IPS-18a (cell line): ENCODE data around the gene SEPSECS.
A peak's percentile ranks its signal among the peaks of the same experiment; 100 is the strongest.

Source experiments
- H3K27ac ChIP-seq: one replicate; pipeline ENCODE4 v1.5.1; 2013; ENCODE audit warnings: low read length
- H3K27me3 ChIP-seq: one replicate; pipeline ENCODE4 v1.6.1; 2013; ENCODE audit warnings: mild to moderate bottlenecking, low read length; ENCODE audit not compliant: control insufficient read depth, insufficient read depth
- H3K36me3 ChIP-seq: one replicate; pipeline ENCODE4 v1.6.1; 2013; ENCODE audit warnings: low read depth, low read length; ENCODE audit not compliant: control insufficient read depth
- H3K4me1 ChIP-seq: one replicate; pipeline ENCODE4 v1.6.1; 2013; ENCODE audit warnings: low read depth, low read length; ENCODE audit not compliant: control insufficient read depth
- H3K4me3 ChIP-seq: one replicate; pipeline ENCODE4 v1.5.1; 2013; ENCODE audit warnings: low read length
- H3K9ac ChIP-seq: one replicate; pipeline ENCODE4 v1.6.1; 2013; ENCODE audit warnings: mild to moderate bottlenecking, low read length, moderate library complexity
- H3K9me3 ChIP-seq: one replicate; pipeline ENCODE4 v1.6.1; 2013; ENCODE audit warnings: low read depth, low read length; ENCODE audit not compliant: control insufficient read depth

Gene SEPSECS

GRCh38 chr4:25159837-25160713 is at the start of gene SEPSECS:
SEPSECS (minus strand) TSS chr4:25160449; CDS start chr4:25160369, 80 bp downstream.
- H3K4me1 ChIP-seq: peaks cover 8% of the 10 kb centered on the region
- H3K4me3 ChIP-seq: peak within 1 kb of the TSS; percentile 83
- H3K27me3 ChIP-seq: no peaks in the 10 kb centered on the region
- no peaks in the 10 kb centered on the region for H3K9me3 ChIP-seq
- H3K27ac ChIP-seq: no peak within 1 kb of the TSS
- H3K36me3 ChIP-seq: no peaks in the 10 kb centered on the region
- H3K9ac ChIP-seq: peak within 1 kb of the TSS; percentile 77

GRCh38 chr4:25209702-25210101 is 49.5 kb upstream of the SEPSECS start:
- Histone ChIP-seq H3K27me3 (no peaks in the 10 kb centered on the region), H3K4me1 (peaks cover 6% of the 10 kb centered on the region), H3K9ac (no peak overlapping the region), H3K9me3 (no peaks in the 10 kb centered on the region), H3K36me3 (no peaks in the 10 kb centered on the region), H3K27ac (no peak overlapping the region), H3K4me3 (no peak overlapping the region)

GRCh38 chr4:25207997-25208396 is 47.7 kb upstream of the SEPSECS start:
- no peaks in the 10 kb centered on the region for H3K27me3 ChIP-seq
- no peak overlapping the region for H3K27ac ChIP-seq
- no peak overlapping the region for H3K4me3 ChIP-seq
- H3K9ac ChIP-seq: no peak overlapping the region
- H3K9me3 ChIP-seq: no peaks in the 10 kb centered on the region
- H3K4me1 ChIP-seq: peaks cover 6% of the 10 kb centered on the region
- H3K36me3 ChIP-seq: no peaks in the 10 kb centered on the region

GRCh38 chr4:25198713-25199112 is 38.5 kb upstream of the SEPSECS start:
- Histone ChIP-seq H3K27ac (no peak overlapping the region), H3K9me3 (no peaks in the 10 kb centered on the region), H3K27me3 (no peaks in the 10 kb centered on the region), H3K9ac (no peak overlapping the region), H3K4me1 (no peaks in the 10 kb centered on the region), H3K36me3 (no peaks in the 10 kb centered on the region), H3K4me3 (no peak overlapping the region)

- Histone ChIP-seq H3K4me1 (no peaks in the 10 kb centered on the region), H3K4me3 (no peak overlapping the region), H3K27me3 (no peaks in the 10 kb centered on the region), H3K36me3 (no peaks in the 10 kb centered on the region), H3K27ac (no peak overlapping the region), H3K9me3 (no peaks in the 10 kb centered on the region), H3K9ac (no peak overlapping the region)
Observed at GRCh38 chr4:25190407-25190806, 30.2 kb upstream of the SEPSECS start.

GRCh38 chr4:25184056-25184455 is 23.8 kb upstream of the SEPSECS start:
- H3K27ac ChIP-seq: no peak overlapping the region
- no peak overlapping the region for H3K9ac ChIP-seq
- H3K9me3 ChIP-seq: no peaks in the 10 kb centered on the region
- no peaks in the 10 kb centered on the region for H3K4me1 ChIP-seq
- H3K27me3 ChIP-seq: no peaks in the 10 kb centered on the region
- no peak overlapping the region for H3K4me3 ChIP-seq
- no peaks in the 10 kb centered on the region for H3K36me3 ChIP-seq

GRCh38 chr4:25182937-25183336 is 22.7 kb upstream of the SEPSECS start:
- Histone ChIP-seq H3K27ac (no peak overlapping the region), H3K4me1 (no peaks in the 10 kb centered on the region), H3K9ac (no peak overlapping the region), H3K9me3 (no peaks in the 10 kb centered on the region), H3K27me3 (no peaks in the 10 kb centered on the region), H3K36me3 (no peaks in the 10 kb centered on the region), H3K4me3 (no peak overlapping the region)

GRCh38 chr4:25180524-25181131 is 20.4 kb upstream of the SEPSECS start:
- Histone ChIP-seq H3K27ac (no peak overlapping the region), H3K4me1 (no peaks in the 10 kb centered on the region), H3K36me3 (no peaks in the 10 kb centered on the region), H3K27me3 (no peaks in the 10 kb centered on the region), H3K9ac (no peak overlapping the region), H3K9me3 (no peaks in the 10 kb centered on the region), H3K4me3 (no peak overlapping the region)

- Histone ChIP-seq H3K9me3 (no peaks in the 10 kb centered on the region), H3K9ac (no peak overlapping the region), H3K4me1 (no peaks in the 10 kb centered on the region)
Observed at GRCh38 chr4:25178838-25179261, 18.6 kb upstream of the SEPSECS start.

GRCh38 chr4:25177147-25177546 is 16.9 kb upstream of the SEPSECS start:
- Histone ChIP-seq H3K27ac (no peak overlapping the region), H3K9me3 (no peaks in the 10 kb centered on the region), H3K36me3 (no peaks in the 10 kb centered on the region), H3K4me1 (no peaks in the 10 kb centered on the region), H3K9ac (no peak overlapping the region), H3K27me3 (no peaks in the 10 kb centered on the region), H3K4me3 (no peak overlapping the region)

More at GRCh38 chr4:25178838-25179261, 18.6 kb upstream of the SEPSECS start:
- Histone ChIP-seq H3K36me3 (no peaks in the 10 kb centered on the region), H3K27ac (no peak overlapping the region), H3K4me3 (no peak overlapping the region), H3K27me3 (no peaks in the 10 kb centered on the region)

- Histone ChIP-seq H3K4me3 (no peak overlapping the region), H3K27me3 (no peaks in the 10 kb centered on the region), H3K9me3 (no peaks in the 10 kb centered on the region), H3K9ac (no peak overlapping the region), H3K36me3 (no peaks in the 10 kb centered on the region), H3K27ac (no peak overlapping the region), H3K4me1 (no peaks in the 10 kb centered on the region)
Observed at GRCh38 chr4:25174674-25175073, 14.4 kb upstream of the SEPSECS start.
